Jurkat, Clone E6-1 (cell line): Measurements from ENCODE around the gene NME4.
"Not testable (repeated sequence)": the region's sequence is repeated elsewhere in the genome, so short reads cannot be mapped to it uniquely, and the experiment has no call there.

Experiments used
- DNase-seq: peaks from one replicate; pipeline ENCODE4 v3.0.0-alpha.2; 2011; ENCODE audit warnings: low read depth, low spot score
- H3K4me3 ChIP-seq: 2 replicates; pipeline ENCODE4 v1.5.1; 2011; ENCODE audit warnings: mild to moderate bottlenecking, low read length, control low read depth, moderate library complexity

NME4 gene

GRCh38 chr16:373848-374615, 23.0 kb upstream of the NME4 start:
- no peak overlapping the region for H3K4me3 ChIP-seq
- DNase-seq, result no peak

GRCh38 chr16:374616-374926, 22.4 kb upstream of the NME4 start:
- DNase-seq, result no peak
- H3K4me3 ChIP-seq, result no peak overlapping the region

- H3K4me3 ChIP-seq, result no peak overlapping the region
- no peak for DNase-seq
These were observed 21.8 kb upstream of the NME4 start for GRCh38 chr16:375212-375611.

GRCh38 chr16:375927-376816, 20.8 kb upstream of the NME4 start:
- DNase-seq, result no peak
- H3K4me3 ChIP-seq, result no peak overlapping the region

- H3K4me3 ChIP-seq, result no peak overlapping the region
- no peak for DNase-seq
These were observed 20.1 kb upstream of the NME4 start for GRCh38 chr16:376817-377418.

GRCh38 chr16:377419-377951, 19.5 kb upstream of the NME4 start:
- H3K4me3 ChIP-seq, result no peak overlapping the region
- no peak for DNase-seq

GRCh38 chr16:378113-378820, 18.7 kb upstream of the NME4 start:
- not testable (repeated sequence) for H3K4me3 ChIP-seq, DNase-seq

GRCh38 chr16:378821-379182, 18.2 kb upstream of the NME4 start:
- DNase-seq, result no peak
- H3K4me3 ChIP-seq, result no peak overlapping the region

GRCh38 chr16:379183-379960, 17.6 kb upstream of the NME4 start:
- peak overlapping the region; percentile 66; the same call in 1 of the 2 replicates for H3K4me3 ChIP-seq
- DNase-seq, result no peak

- H3K4me3 ChIP-seq, result peak overlapping the region; percentile 66
These were observed 16.8 kb upstream of the NME4 start for GRCh38 chr16:379961-380761.

GRCh38 chr16:380762-381011, 16.3 kb upstream of the NME4 start:
- no peak for DNase-seq

More at GRCh38 chr16:379961-380761, 16.8 kb upstream of the NME4 start:
- DNase-seq, result peak; percentile 83

GRCh38 chr16:381012-381788, 15.8 kb upstream of the NME4 start:
- peak overlapping the region; percentile 66 for H3K4me3 ChIP-seq
- DNase-seq, result no peak

More at GRCh38 chr16:380762-381011, 16.3 kb upstream of the NME4 start:
- H3K4me3 ChIP-seq, result peak overlapping the region; percentile 66

- peak within 1 kb of the TSS; percentile 74 for H3K4me3 ChIP-seq
- no peak for DNase-seq
These were observed 14.9 kb upstream of the NME4 start, which contains the start of gene PGAP6 for GRCh38 chr16:381789-382717. Gene PGAP6 (minus strand): TSS chr16:381978. CDS start chr16:381821, 157 bp downstream.

GRCh38 chr16:383326-384051, 13.5 kb upstream of the NME4 start:
- DNase-seq, result peak; percentile 59

GRCh38 chr16:386641-387156, 10.3 kb upstream of the NME4 start:
- no peak overlapping the region for H3K4me3 ChIP-seq
- DNase-seq, result no peak

More at GRCh38 chr16:383326-384051, 13.5 kb upstream of the NME4 start:
- H3K4me3 ChIP-seq, result peak overlapping the region; percentile 74
